Natural killer cell (primary cell): ENCODE results near the gene KRTAP2-2. TPM values are rescaled to one million over a fixed set of nuclear protein-coding genes. Genes with fewer than 3 reads are reported as not detected.

Experiments
- ATAC-seq, 3 donors: fragments of 150-1000 bp in 2 of 3; fragments of 200-7000 bp in 1 of 3; cut with Tn5 transposase; 1 replicate in 1 of 3; 2 replicates in 2 of 3; pipeline ENCODE4 v1.10.0; 2021; ENCODE audit warnings: mild to moderate bottlenecking in 2 of 3, moderate library complexity in 2 of 3
- DNase-seq, 2 donors: peaks; one replicate each; pipeline versions ENCODE4 v3.0.0 to v3.0.0-alpha.2; 2013 to 2021; ENCODE audit warnings: mixed read lengths in 1 of 2
- H3K27ac ChIP-seq: one replicate; pipeline ENCODE4 v1.5.1; 2013; ENCODE audit warnings: mild to moderate bottlenecking, low read length
- H3K27me3 ChIP-seq: one replicate; pipeline ENCODE4 v1.6.1; 2013; ENCODE audit warnings: low read length; ENCODE audit not compliant: control insufficient read depth, insufficient read depth
- H3K36me3 ChIP-seq: one replicate; pipeline ENCODE4 v1.6.1; 2013; ENCODE audit warnings: low read length; ENCODE audit not compliant: control insufficient read depth, insufficient read depth
- H3K4me1 ChIP-seq: one replicate; pipeline ENCODE4 v1.6.1; 2013; ENCODE audit warnings: low read length; ENCODE audit not compliant: control insufficient read depth, insufficient read depth
- H3K4me3 ChIP-seq: one replicate; pipeline ENCODE4 v1.5.1; 2013; ENCODE audit warnings: low read length
- H3K9me3 ChIP-seq: one replicate; pipeline ENCODE4 v1.6.1; 2013; ENCODE audit warnings: low read length; ENCODE audit not compliant: control insufficient read depth, insufficient read depth
- H3K27ac Mint-ChIP-seq, 2 donors: one replicate each; pipeline ENCODE4 v1.8.0; 2022; ENCODE audit warnings: mild to moderate bottlenecking in 2 of 2, mixed read lengths in 2 of 2, moderate library complexity in 1 of 2
- H3K27me3 Mint-ChIP-seq, 2 donors: one replicate each; pipeline ENCODE4 v1.8.0; 2022; ENCODE audit warnings: low read depth in 2 of 2, mixed read lengths in 2 of 2
- H3K36me3 Mint-ChIP-seq: one replicate; pipeline ENCODE4 v1.8.0; 2022; ENCODE audit warnings: mixed read lengths
- H3K4me1 Mint-ChIP-seq, 2 donors: one replicate each; pipeline ENCODE4 v1.8.0; 2022; ENCODE audit warnings: mixed read lengths in 2 of 2
- H3K4me3 Mint-ChIP-seq: one replicate; pipeline ENCODE4 v1.8.0; 2022; ENCODE audit warnings: mild to moderate bottlenecking, moderate library complexity, mixed read lengths
- H3K9me3 Mint-ChIP-seq, 2 donors: one replicate each; pipeline ENCODE4 v1.8.0; 2022; ENCODE audit warnings: mixed read lengths in 2 of 2
- CTCF ChIP-seq: fragments of 200-600 bp; IDR thresholded peaks from one replicate; pipeline ENCODE4 v1.8.0; 2022; ENCODE audit warnings: antibody characterized with exemption
- WGBS: methylation state at CpG from one replicate; pipeline ENCODE4 v1.1.7; 2013; ENCODE audit warnings: missing lambda C conversion rate; ENCODE audit not compliant: insufficient coverage; 5-methylcytosine and 5-hydroxymethylcytosine counted together
- intact Hi-C: fragments of 100-400 bp; cut with micrococcal nuclease; formaldehyde crosslinking; loops from one replicate; pipeline ENCODE4 v1.14.2; 2022
- total RNA-seq, 4 donors: library from RNA; stranded (reverse); fragments of 120-200 nt in 1 of 4; gene quantifications; one replicate each; pipeline versions ENCODE4 v1.2.3 to v1.2.4, GENCODE V29; 2013 to 2022

Gene KRTAP2-2
- total RNA-seq, 3 donors from 2014 or later (not counting 1 experiment from before 2014, with no cell fraction given): not detected

- Mint-ChIP-seq H3K36me3 (no peaks in the 10 kb centered on the region), H3K27ac (no peak overlapping the region), H3K4me1 (no peaks in the 10 kb centered on the region), H3K27me3 (peaks cover 20 to 22% of the 10 kb centered on the region in 2 donors), H3K4me3 (no peak overlapping the region), H3K9me3 (no peaks in the 10 kb centered on the region)
- DNase-seq (no peak), ATAC-seq (no peak)
- no peak for TF ChIP-seq CTCF
- H3K27ac ChIP-seq: no peak overlapping the region
- WGBS: 86% methylated on average over 5 of the region's 5 CpGs
- H3K4me1 ChIP-seq: no peaks in the 10 kb centered on the region
- peaks cover 3% of the 10 kb centered on the region for H3K27me3 ChIP-seq
- H3K36me3 ChIP-seq: no peaks in the 10 kb centered on the region
- intact Hi-C loops: no loop called here
- H3K4me3 ChIP-seq: no peak overlapping the region
- H3K9me3 ChIP-seq: no peaks in the 10 kb centered on the region
Observed at GRCh38 chr17:41071606-41072360, 16.8 kb upstream of the KRTAP2-2 start.

- DNase-seq (no peak), ATAC-seq (no peak)
- H3K4me3 ChIP-seq: no peak overlapping the region
- H3K27me3 Mint-ChIP-seq: peaks cover 0 to 4% of the 10 kb centered on the region in 2 donors
- no peaks in the 10 kb centered on the region for H3K4me1 Mint-ChIP-seq
- no peaks in the 10 kb centered on the region for H3K9me3 Mint-ChIP-seq
- TF ChIP-seq CTCF: no peak
- intact Hi-C loops: no loop called here
- 41% methylated on average over 3 of the region's 3 CpGs for WGBS
- H3K27ac Mint-ChIP-seq: no peak overlapping the region
- H3K36me3 ChIP-seq: no peaks in the 10 kb centered on the region
- no peak overlapping the region for H3K4me3 Mint-ChIP-seq
- no peaks in the 10 kb centered on the region for H3K9me3 ChIP-seq
- no peak overlapping the region for H3K27ac ChIP-seq
- H3K4me1 ChIP-seq: no peaks in the 10 kb centered on the region
- no peaks in the 10 kb centered on the region for H3K27me3 ChIP-seq
- H3K36me3 Mint-ChIP-seq: no peaks in the 10 kb centered on the region
Observed at GRCh38 chr17:41069031-41069430, 14.0 kb upstream of the KRTAP2-2 start.

GRCh38 chr17:41067281-41067680 lies 12.3 kb upstream of the KRTAP2-2 start:
- H3K4me1 Mint-ChIP-seq: no peaks in the 10 kb centered on the region
- no peak for TF ChIP-seq CTCF

More at GRCh38 chr17:41067281-41067680, 12.3 kb upstream of the KRTAP2-2 start:
- intact Hi-C loops: no loop called here
- H3K27me3 ChIP-seq: no peaks in the 10 kb centered on the region
- no peaks in the 10 kb centered on the region for H3K9me3 Mint-ChIP-seq
- H3K36me3 ChIP-seq: no peaks in the 10 kb centered on the region
- H3K4me3 ChIP-seq: no peak overlapping the region
- no peak overlapping the region for H3K27ac ChIP-seq
- no peak overlapping the region for H3K27ac Mint-ChIP-seq
- peaks cover 0 to 3% of the 10 kb centered on the region in 2 donors for H3K27me3 Mint-ChIP-seq
- H3K36me3 Mint-ChIP-seq: no peaks in the 10 kb centered on the region
- ATAC-seq (no peak), DNase-seq (no peak)
- no peaks in the 10 kb centered on the region for H3K9me3 ChIP-seq
- H3K4me1 ChIP-seq: no peaks in the 10 kb centered on the region
- no peak overlapping the region for H3K4me3 Mint-ChIP-seq
